ENCODE measurements around the gene SGK2.

DNA sequence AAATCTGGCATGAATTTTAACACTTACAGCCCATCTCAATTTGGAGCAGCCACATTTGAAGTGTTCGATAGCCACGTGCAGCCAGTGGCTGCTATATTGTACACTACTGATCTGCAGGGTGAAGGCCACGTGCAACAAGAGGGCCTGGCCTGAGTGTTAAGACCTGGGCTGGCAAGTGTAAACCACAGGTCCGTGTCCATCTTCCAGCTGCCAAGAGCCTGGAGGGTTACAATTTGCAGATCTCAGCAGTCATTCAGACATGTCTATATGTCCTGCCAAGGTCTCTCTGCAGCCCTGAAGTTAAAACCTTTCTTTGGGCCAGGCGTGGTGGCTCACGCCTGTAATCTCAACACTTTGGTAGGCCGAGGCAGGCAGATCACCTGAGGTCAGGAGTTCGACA lies 14.1 kb downstream of the SGK2 start:
- TF ChIP-seq, protein P1, sequence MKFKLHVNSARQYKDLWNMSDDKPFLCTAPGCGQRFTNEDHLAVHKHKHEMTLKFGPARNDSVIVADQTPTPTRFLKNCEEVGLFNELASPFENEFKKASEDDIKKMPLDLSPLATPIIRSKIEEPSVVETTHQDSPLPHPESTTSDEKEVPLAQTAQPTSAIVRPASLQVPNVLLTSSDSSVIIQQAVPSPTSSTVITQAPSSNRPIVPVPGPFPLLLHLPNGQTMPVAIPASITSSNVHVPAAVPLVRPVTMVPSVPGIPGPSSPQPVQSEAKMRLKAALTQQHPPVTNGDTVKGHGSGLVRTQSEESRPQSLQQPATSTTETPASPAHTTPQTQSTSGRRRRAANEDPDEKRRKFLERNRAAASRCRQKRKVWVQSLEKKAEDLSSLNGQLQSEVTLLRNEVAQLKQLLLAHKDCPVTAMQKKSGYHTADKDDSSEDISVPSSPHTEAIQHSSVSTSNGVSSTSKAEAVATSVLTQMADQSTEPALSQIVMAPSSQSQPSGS (tag by site-specific recombination; IDR thresholded peaks at IDR 0.05; ENCODE audit: low read depth): no peak
- no peak for TF ChIP-seq ZNF76 (tag by site-specific recombination; IDR thresholded peaks at IDR 0.05; ENCODE audit: borderline replicate concordance, low read depth)
- TF ChIP-seq, protein P2, sequence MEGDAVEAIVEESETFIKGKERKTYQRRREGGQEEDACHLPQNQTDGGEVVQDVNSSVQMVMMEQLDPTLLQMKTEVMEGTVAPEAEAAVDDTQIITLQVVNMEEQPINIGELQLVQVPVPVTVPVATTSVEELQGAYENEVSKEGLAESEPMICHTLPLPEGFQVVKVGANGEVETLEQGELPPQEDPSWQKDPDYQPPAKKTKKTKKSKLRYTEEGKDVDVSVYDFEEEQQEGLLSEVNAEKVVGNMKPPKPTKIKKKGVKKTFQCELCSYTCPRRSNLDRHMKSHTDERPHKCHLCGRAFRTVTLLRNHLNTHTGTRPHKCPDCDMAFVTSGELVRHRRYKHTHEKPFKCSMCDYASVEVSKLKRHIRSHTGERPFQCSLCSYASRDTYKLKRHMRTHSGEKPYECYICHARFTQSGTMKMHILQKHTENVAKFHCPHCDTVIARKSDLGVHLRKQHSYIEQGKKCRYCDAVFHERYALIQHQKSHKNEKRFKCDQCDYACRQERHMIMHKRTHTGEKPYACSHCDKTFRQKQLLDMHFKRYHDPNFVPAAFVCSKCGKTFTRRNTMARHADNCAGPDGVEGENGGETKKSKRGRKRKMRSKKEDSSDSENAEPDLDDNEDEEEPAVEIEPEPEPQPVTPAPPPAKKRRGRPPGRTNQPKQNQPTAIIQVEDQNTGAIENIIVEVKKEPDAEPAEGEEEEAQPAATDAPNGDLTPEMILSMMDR (tag by site-specific recombination; IDR thresholded peaks at IDR 0.05): no peak
- TF ChIP-seq SALL2 (tag by site-specific recombination; IDR thresholded peaks at IDR 0.05; ENCODE audit: borderline replicate concordance): no peak
- no peak for TF ChIP-seq REPIN1 (tag by site-specific recombination; IDR thresholded peaks at IDR 0.05; ENCODE audit: low read depth)
- TF ChIP-seq, protein P3, sequence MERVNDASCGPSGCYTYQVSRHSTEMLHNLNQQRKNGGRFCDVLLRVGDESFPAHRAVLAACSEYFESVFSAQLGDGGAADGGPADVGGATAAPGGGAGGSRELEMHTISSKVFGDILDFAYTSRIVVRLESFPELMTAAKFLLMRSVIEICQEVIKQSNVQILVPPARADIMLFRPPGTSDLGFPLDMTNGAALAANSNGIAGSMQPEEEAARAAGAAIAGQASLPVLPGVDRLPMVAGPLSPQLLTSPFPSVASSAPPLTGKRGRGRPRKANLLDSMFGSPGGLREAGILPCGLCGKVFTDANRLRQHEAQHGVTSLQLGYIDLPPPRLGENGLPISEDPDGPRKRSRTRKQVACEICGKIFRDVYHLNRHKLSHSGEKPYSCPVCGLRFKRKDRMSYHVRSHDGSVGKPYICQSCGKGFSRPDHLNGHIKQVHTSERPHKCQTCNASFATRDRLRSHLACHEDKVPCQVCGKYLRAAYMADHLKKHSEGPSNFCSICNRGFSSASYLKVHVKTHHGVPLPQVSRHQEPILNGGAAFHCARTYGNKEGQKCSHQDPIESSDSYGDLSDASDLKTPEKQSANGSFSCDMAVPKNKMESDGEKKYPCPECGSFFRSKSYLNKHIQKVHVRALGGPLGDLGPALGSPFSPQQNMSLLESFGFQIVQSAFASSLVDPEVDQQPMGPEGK (tag by site-specific recombination; IDR thresholded peaks at IDR 0.05): no peak

All from HEK293 (cell line).